ENCODE results near the gene MRPL49. TPM values are rescaled to one million over a fixed set of nuclear protein-coding genes. Genes with fewer than 3 reads are reported as not detected.

Gene MRPL49
- total RNA-seq, 4 donors from 2014 or later = 76.2 to 113 (median 91.5) TPM

- no peak overlapping the region for H3K27ac ChIP-seq (replicated peaks in 1 of 4)
- H3K36me3 ChIP-seq = no peaks in the 10 kb centered on the region
- WGBS = 92% methylated on average over 9 of the region's 9 CpGs
- intact Hi-C loops (cut with DNase I) = no loop called here
- no peak for TF ChIP-seq CTCF (IDR thresholded peaks at IDR 0.05)
- no peak for TF ChIP-seq EP300 (IDR thresholded peaks at IDR 0.05)
- no peak for TF ChIP-seq POLR2A (IDR thresholded peaks at IDR 0.05; ENCODE audit: low read depth)
- no peak for TF ChIP-seq POLR2AphosphoS5 (IDR thresholded peaks at IDR 0.05)
- no peak for DNase-seq (ENCODE audit: extremely low spot score)
- peaks cover 6 to 8% (median 8%) of the 10 kb centered on the region in 4 donors for H3K4me1 ChIP-seq
- no peak overlapping the region for H3K4me3 ChIP-seq
- H3K9me3 ChIP-seq = no peaks in the 10 kb centered on the region
- H3K27me3 ChIP-seq = no peaks in the 10 kb centered on the region
These were observed 43.3 kb upstream of the MRPL49 start for GRCh38 chr11:65078786-65079342.

GRCh38 chr11:65083134-65083833 is 38.8 kb upstream of the MRPL49 start:
- WGBS = 7% methylated on average over 13 of the region's 13 CpGs
- peaks cover 15 to 34% (median 32%) of the 10 kb centered on the region in 4 donors for H3K36me3 ChIP-seq
- no peaks in the 10 kb centered on the region for H3K9me3 ChIP-seq
- no peak for DNase-seq (ENCODE audit: extremely low spot score)
- peaks cover 17 to 24% (median 21%) of the 10 kb centered on the region in 4 donors for H3K4me1 ChIP-seq
- no peaks in the 10 kb centered on the region for H3K27me3 ChIP-seq
- H3K27ac ChIP-seq (replicated peaks in 1 of 4) = peak overlapping the region; percentile 90 to 97 (median 92)
- TF ChIP-seq POLR2A (IDR thresholded peaks at IDR 0.05; ENCODE audit: low read depth) = no peak
- no peak for TF ChIP-seq CTCF (IDR thresholded peaks at IDR 0.05)
- TF ChIP-seq POLR2AphosphoS5 (IDR thresholded peaks at IDR 0.05) = no peak
- no peak for TF ChIP-seq EP300 (IDR thresholded peaks at IDR 0.05)
- intact Hi-C loops (cut with DNase I) = loop anchor here (5.0 kb wide), 2 partner anchors 36 to 71 kb away; partner anchors contain the start of gene ARL2
- H3K4me3 ChIP-seq = peak overlapping the region; percentile 64 to 93 (median 83)

- H3K27me3 ChIP-seq = no peaks in the 10 kb centered on the region
- peaks cover 22 to 41% (median 40%) of the 10 kb centered on the region in 4 donors for H3K36me3 ChIP-seq
- H3K27ac ChIP-seq (replicated peaks in 1 of 4) = peak within 1 kb of the TSS; percentile 90 to 97 (median 92)
- TF ChIP-seq POLR2AphosphoS5 (IDR thresholded peaks at IDR 0.05) (peak; percentile 96 to 99), EP300 (IDR thresholded peaks at IDR 0.05) (no peak), CTCF (IDR thresholded peaks at IDR 0.05) (peak in 1 of 3 experiments; percentile 28), POLR2A (IDR thresholded peaks at IDR 0.05; ENCODE audit: low read depth) (no peak)
- peak within 1 kb of the TSS; percentile 64 to 93 (median 83) for H3K4me3 ChIP-seq
- H3K4me1 ChIP-seq = peaks cover 17 to 24% (median 21%) of the 10 kb centered on the region in 4 donors
- under 1% methylated on average over 68 of the region's 79 CpGs for WGBS
- no peaks in the 10 kb centered on the region for H3K9me3 ChIP-seq
- peak; percentile 99 for DNase-seq (ENCODE audit: extremely low spot score)
- intact Hi-C loops (cut with DNase I) = loop anchor here (1.0 to 5.0 kb wide), 3 partner anchors 12 to 72 kb away; partner anchors contain the start of genes ARL2 and VPS51
These were observed 38.1 kb upstream of the MRPL49 start, which contains the start of the genes CDCA5 and ZFPL1 for GRCh38 chr11:65083834-65084597. Gene CDCA5, minus strand, starts transcription at chr11:65084040. Its CDS starts 62 bp downstream, at chr11:65083978. Gene ZFPL1, plus strand, starts transcription at chr11:65084222. Its CDS starts 477 bp downstream, at chr11:65084699.

GRCh38 chr11:65084598-65085375 is 37.3 kb upstream of the MRPL49 start:
- Histone ChIP-seq H3K27ac (replicated peaks in 1 of 4) (peak overlapping the region; percentile 90 to 97 (median 92)), H3K36me3 (peaks cover 22 to 48% (median 47%) of the 10 kb centered on the region in 4 donors), H3K4me3 (peak overlapping the region; percentile 64 to 93 (median 83)), H3K27me3 (no peaks in the 10 kb centered on the region), H3K4me1 (peaks cover 17 to 24% (median 21%) of the 10 kb centered on the region in 4 donors), H3K9me3 (no peaks in the 10 kb centered on the region)
- 49% methylated on average over 22 of the region's 23 CpGs for WGBS
- intact Hi-C loops (cut with DNase I) = loop anchor here (1.0 to 5.0 kb wide), 3 partner anchors 12 to 72 kb away; partner anchors contain the start of genes ARL2 and VPS51
- DNase-seq (ENCODE audit: extremely low spot score) = no peak
- TF ChIP-seq POLR2A (IDR thresholded peaks at IDR 0.05; ENCODE audit: low read depth) = no peak
- TF ChIP-seq POLR2AphosphoS5 (IDR thresholded peaks at IDR 0.05) = no peak
- TF ChIP-seq CTCF (IDR thresholded peaks at IDR 0.05) = no peak
- no peak for TF ChIP-seq EP300 (IDR thresholded peaks at IDR 0.05)
